GM12878 (cell line): ENCODE measurements around the gene RNF38. TPM values are rescaled to one million over a fixed set of nuclear protein-coding genes. Genes with fewer than 3 reads are reported as not detected.

Experiments
- ATAC-seq: fragments of 200-7000 bp; cut with Tn5 transposase; 3 replicates; pipeline ENCODE4 v1.9.1; 2020; ENCODE audit warnings: mild to moderate bottlenecking, moderate library complexity
- BruUV-seq: library from RNA; stranded (reverse); fragments of 400-500 nt; replicated peaks from 2 replicates; lab custom pipeline; 2021; lab: Mats Ljungman, UMichigan
- CTCF ChIA-PET: fragments of 300-600 bp; sonication (Branson Sonifier 250); formaldehyde crosslinking; extraction: SDS; loops from one replicate; lab custom pipeline; 2021; ENCODE audit warnings: inconsistent platforms; lab: Yijun Ruan, JAX
- POLR2A ChIA-PET: fragments of 350-600 bp; formaldehyde crosslinking; extraction: SDS; loops from one replicate; lab custom pipeline; 2021; ENCODE audit warnings: inconsistent platforms; lab: Charles Lee
- RAD21 ChIA-PET: fragments of 300-600 bp; sonication (Branson Sonifier 250); formaldehyde crosslinking; loops from one replicate; lab custom pipeline; 2023; ENCODE audit warnings: antibody characterized with exemption; ENCODE audit not compliant: unreplicated experiment; lab: Charles Lee
- SMC1A ChIA-PET: fragments of 300-600 bp; sonication (Branson Sonifier 250); formaldehyde crosslinking; loops from one replicate; lab custom pipeline; 2023; ENCODE audit not compliant: unreplicated experiment, uncharacterized antibody; lab: Charles Lee
- DNase-seq: peaks from one replicate; pipeline ENCODE4 v3.0.0-alpha.2; 2011; ENCODE audit warnings: low read depth, low spot score
- FAIRE-seq: peaks from 3 replicates; lab custom pipeline; 2011; peaks lifted over from hg19 to GRCh38; lab: Jason Lieb, UNC
- H2AFZ ChIP-seq: 2 replicates; pipeline ENCODE4 v1.6.0; 2011; ENCODE audit warnings: low read depth, low read length, control low read depth; ENCODE audit not compliant: control insufficient read depth
- H3K27ac ChIP-seq: 2 replicates; pipeline ENCODE4 v1.5.1; 2011; ENCODE audit warnings: control low read depth; ENCODE audit not compliant: control insufficient read depth, insufficient read depth
- H3K27me3 ChIP-seq, 2 experiments: replicated peaks in 1 of 2; 2 replicates each; pipeline versions ENCODE4 v1.6.0 to v1.6.1; 2011; ENCODE audit warnings: low read length in 1 of 2; ENCODE audit not compliant: control insufficient read depth in 2 of 2, insufficient read depth in 2 of 2
- H3K36me3 ChIP-seq, 2 experiments: 2 replicates each; pipeline ENCODE4 v1.5.1; 2011; ENCODE audit warnings: low read length in 1 of 2; ENCODE audit not compliant: control insufficient read depth in 2 of 2, insufficient read depth in 2 of 2
- H3K4me1 ChIP-seq: 2 replicates; pipeline ENCODE4 v1.6.1; 2011; ENCODE audit warnings: mild to moderate bottlenecking, low read length, moderate library complexity, mixed read lengths; ENCODE audit not compliant: control insufficient read depth, insufficient read depth
- H3K4me2 ChIP-seq: 2 replicates; pipeline ENCODE4 v1.6.0; 2011; ENCODE audit warnings: control low read depth; ENCODE audit not compliant: control insufficient read depth, insufficient read depth
- H3K4me3 ChIP-seq: fragments of 200-600 bp; sonication (generic); 2 replicates; pipeline ENCODE4 v1.5.1; 2016
- H3K79me2 ChIP-seq: 2 replicates; pipeline ENCODE4 v1.6.0; 2011; ENCODE audit warnings: low read length; ENCODE audit not compliant: control insufficient read depth, insufficient read depth
- H3K9ac ChIP-seq: 2 replicates; pipeline ENCODE4 v1.8.0; 2011; ENCODE audit warnings: low read length, control low read depth, mixed read lengths; ENCODE audit not compliant: control insufficient read depth, insufficient read depth
- H3K9me3 ChIP-seq: replicated peaks from 3 replicates; pipeline ENCODE4 v1.5.1; 2011; ENCODE audit warnings: mild to moderate bottlenecking, low read length; ENCODE audit not compliant: control insufficient read depth, insufficient read depth
- H4K20me1 ChIP-seq: 2 replicates; pipeline ENCODE4 v1.6.0; 2011; ENCODE audit not compliant: control insufficient read depth, insufficient read depth
- E2F8 ChIP-seq: fragments of 450-650 bp; IDR thresholded peaks from 2 replicates; pipeline ENCODE4 v1.6.1; 2018; ENCODE audit warnings: mild to moderate bottlenecking, low read depth, moderate library complexity; ENCODE audit not compliant: partially characterized antibody
- FOXM1 ChIP-seq: IDR thresholded peaks from 2 replicates; pipeline ENCODE4 v1.6.1; 2012; ENCODE audit warnings: low read depth, mild to moderate bottlenecking, inconsistent platforms, low read length, moderate library complexity
- GABPA ChIP-seq: IDR thresholded peaks from 2 replicates; pipeline ENCODE4 v1.6.1; 2014; ENCODE audit warnings: antibody characterized with exemption, low read depth, mild to moderate bottlenecking, inconsistent platforms
- MYC ChIP-seq: IDR thresholded peaks from 2 replicates; pipeline ENCODE4 v1.6.1; 2011; ENCODE audit warnings: mild to moderate bottlenecking, low read length, moderate library complexity, inconsistent platforms; ENCODE audit not compliant: insufficient read depth, insufficient replicate concordance, insufficient read length, severe bottlenecking
- NR2C2 ChIP-seq: IDR thresholded peaks from 2 replicates; pipeline ENCODE4 v1.6.1; 2011; ENCODE audit warnings: borderline replicate concordance, low read depth; ENCODE audit not compliant: control insufficient read depth, insufficient read length
- SMAD5 ChIP-seq: IDR thresholded peaks from 2 replicates; pipeline ENCODE4 v1.6.1; 2016; ENCODE audit warnings: antibody characterized with exemption, low read depth
- STAT3 ChIP-seq: IDR thresholded peaks from 2 replicates; pipeline ENCODE4 v1.6.1; 2011; ENCODE audit warnings: low read depth, low read length, improper control_type of control experiment
- TCF7 ChIP-seq: IDR thresholded peaks from 2 replicates; pipeline ENCODE4 v1.6.1; 2014; ENCODE audit warnings: antibody characterized with exemption, borderline replicate concordance
- YBX1 ChIP-seq: fragments of 450-650 bp; IDR thresholded peaks from 2 replicates; pipeline ENCODE4 v1.6.1; 2016; ENCODE audit warnings: antibody characterized with exemption
- WGBS: methylation state at CpG from one replicate; pipeline ENCODE4 v1.1.6; 2016; ENCODE audit warnings: low lambda C conversion rate; ENCODE audit not compliant: insufficient replicate concordance, insufficient coverage; ENCODE audit errors: missing lambda C conversion rate; 5-methylcytosine and 5-hydroxymethylcytosine counted together
- in situ Hi-C: fragments of 300-500 bp; cut with MboI; formaldehyde crosslinking; loops from 9 replicates; pipeline ENCODE4 v1.14.3; 2018; ENCODE audit warnings: mixed read lengths
- intact Hi-C: fragments of 100-400 bp; cut with micrococcal nuclease; formaldehyde crosslinking; loops from one replicate; pipeline ENCODE4 v1.14.2; 2022; ENCODE audit not compliant: unreplicated experiment
- polyA plus RNA-seq, 11 experiments: library from polyadenylated mRNA; depleted of rRNA in 4 of 11; unstranded in 6 of 11; stranded (reverse) in 5 of 11; fragments of >200 nt; fragmentation: Nextera tagmentation in 4 of 11; fragmentation: Illumina TruSeq in 1 of 11; extraction: Ambion mirVana in 4 of 11; extraction: Trizol in 1 of 11; gene quantifications; 1 replicate in 1 of 11; 2 replicates in 10 of 11; pipeline versions ENCODE4 v1.2.1 to v1.2.3, GENCODE V29; 2011 to 2016; ENCODE audit warnings: inconsistent platforms in 2 of 11, missing spikeins in 2 of 11, low read depth in 1 of 11
- total RNA-seq, 4 experiments: library from RNA; depleted of rRNA in 3 of 4; stranded (reverse); fragments of >200 nt in 3 of 4; fragmentation: Illumina TruSeq in 1 of 4; extraction: Trizol in 1 of 4; gene quantifications; 2 replicates each; pipeline versions ENCODE4 v1.2.1 to v1.2.3, GENCODE V29; 2013 to 2021
- TF ChIP-seq, protein P1 (sequence below): fragments of 450-650 bp; IDR thresholded peaks from 2 replicates; pipeline ENCODE4 v1.6.1; 2017; ENCODE audit warnings: borderline replicate concordance

The RNF38 gene
- total and polyA plus RNA-seq, 10 of the 15 experiments (the other 5 are each of a cell fraction or from before 2014, with no cell fraction given): 5.1 to 34.7 (median 12.7) TPM

DNA sequence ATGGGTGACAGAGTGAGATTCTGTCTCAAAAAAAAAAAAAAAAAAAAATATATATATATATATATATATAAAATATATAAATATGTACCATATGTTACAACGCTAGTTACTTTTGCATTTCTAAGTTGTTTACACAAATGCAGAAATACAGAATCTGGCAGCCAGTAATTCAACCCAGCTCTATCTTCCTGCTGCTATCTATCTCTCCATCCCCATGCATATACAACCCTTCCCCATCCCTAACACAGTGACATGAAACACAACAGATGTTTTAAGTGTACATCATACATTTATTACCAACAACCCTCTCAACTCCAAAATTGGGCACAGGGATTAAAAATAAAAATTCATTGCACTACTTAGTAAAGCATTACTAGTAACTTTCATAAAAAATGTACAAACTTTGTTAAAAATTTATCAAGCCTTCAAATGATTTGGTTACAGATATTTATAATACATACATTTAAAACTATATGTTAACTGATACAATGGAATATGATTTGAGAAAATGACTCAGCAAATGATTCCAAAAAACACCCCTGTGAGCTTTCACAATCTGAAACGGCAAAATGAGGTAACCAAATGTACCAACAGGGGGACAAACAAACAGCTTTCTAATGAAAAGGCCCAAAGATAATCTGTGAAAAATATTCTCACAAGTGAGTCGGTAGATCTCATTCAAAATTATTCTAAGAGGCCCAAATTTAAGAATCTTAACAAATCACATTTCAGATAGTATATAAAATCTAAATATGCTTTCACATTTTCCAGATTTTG lies 63.8 kb downstream of the RNF38 start (continued):
- TF ChIP-seq NR2C2 (no peak), YBX1 (no peak), TCF7 (no peak), GABPA (no peak), STAT3 (no peak), E2F8 (no peak)
- TF ChIP-seq, protein P1, sequence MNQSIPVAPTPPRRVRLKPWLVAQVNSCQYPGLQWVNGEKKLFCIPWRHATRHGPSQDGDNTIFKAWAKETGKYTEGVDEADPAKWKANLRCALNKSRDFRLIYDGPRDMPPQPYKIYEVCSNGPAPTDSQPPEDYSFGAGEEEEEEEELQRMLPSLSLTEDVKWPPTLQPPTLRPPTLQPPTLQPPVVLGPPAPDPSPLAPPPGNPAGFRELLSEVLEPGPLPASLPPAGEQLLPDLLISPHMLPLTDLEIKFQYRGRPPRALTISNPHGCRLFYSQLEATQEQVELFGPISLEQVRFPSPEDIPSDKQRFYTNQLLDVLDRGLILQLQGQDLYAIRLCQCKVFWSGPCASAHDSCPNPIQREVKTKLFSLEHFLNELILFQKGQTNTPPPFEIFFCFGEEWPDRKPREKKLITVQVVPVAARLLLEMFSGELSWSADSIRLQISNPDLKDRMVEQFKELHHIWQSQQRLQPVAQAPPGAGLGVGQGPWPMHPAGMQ: no peak

GRCh38 chr9:36332006-36332405 lies 68.1 kb downstream of the RNF38 start:
- ATAC-seq: no peak
- no peak overlapping the region for H3K9ac ChIP-seq
- no peaks in the 10 kb centered on the region for H3K27me3 ChIP-seq
- ChIA-PET POLR2A (no interaction called here), RAD21 (no interaction called here), SMC1A (interaction anchor here (0.9 kb wide), 1 partner anchor 82 kb away, joined by 5 read pairs; no protein-coding TSS in a partner anchor)
- DNase-seq: no peak
- H2AFZ ChIP-seq: no peak overlapping the region
- no peak overlapping the region for H3K4me3 ChIP-seq
- H3K4me2 ChIP-seq: no peak overlapping the region
- no TSS peak for BruUV-seq
- peaks cover 1 to 4% of the 10 kb centered on the region in 2 experiments; a peak in 2 of 4 replicates for H3K36me3 ChIP-seq
- no peak for TF ChIP-seq MYC
- TF ChIP-seq FOXM1: no peak
- no peak for TF ChIP-seq SMAD5
- TF ChIP-seq, all 136 proteins: peak for 0
- FAIRE-seq: no peak
- no peaks in the 10 kb centered on the region for H3K9me3 ChIP-seq
- intact Hi-C loops: no loop called here
- no peaks in the 10 kb centered on the region for H4K20me1 ChIP-seq
- in situ Hi-C loops: no loop called here
- H3K4me1 ChIP-seq: no peaks in the 10 kb centered on the region
- WGBS: 96% methylated on average over 2 of the region's 2 CpGs
- CTCF ChIA-PET: interaction anchor here (0.6 to 2.0 kb wide), 7 partner anchors 12 to 232 kb away, joined by 3 to 7 read pairs (median 4); no protein-coding TSS in a partner anchor
- H3K79me2 ChIP-seq: no peaks in the 10 kb centered on the region
- H3K27ac ChIP-seq: no peak overlapping the region
